Ascending aorta (tissue), 2 donors: ENCODE measurements around the gene SSTR3. TPM values are rescaled to one million over a fixed set of nuclear protein-coding genes. Genes with fewer than 3 reads are reported as not detected.
"Not testable (repeated sequence)": the region's sequence is repeated elsewhere in the genome, so short reads cannot be mapped to it uniquely, and the experiment has no call there.

Experiments used
- DNase-seq, 2 donors: peaks; one replicate each; pipeline ENCODE4 v3.0.0-alpha.2; 2019; ENCODE audit warnings: low spot score in 2 of 2
- H3K27ac ChIP-seq, 2 donors: fragments of 200-600 bp; sonication (generic); one replicate each; pipeline ENCODE4 v1.5.1; 2016 to 2017; ENCODE audit warnings: mild to moderate bottlenecking in 1 of 2
- H3K27me3 ChIP-seq: fragments of 200-600 bp; sonication (generic); one replicate; pipeline ENCODE4 v1.5.1; 2017
- H3K36me3 ChIP-seq, 2 donors: fragments of 200-600 bp; sonication (generic); one replicate each; pipeline ENCODE4 v1.5.1; 2016
- H3K4me1 ChIP-seq, 2 donors: fragments of 200-600 bp; sonication (generic); one replicate each; pipeline ENCODE4 v1.5.1; 2016 to 2017; ENCODE audit warnings: mild to moderate bottlenecking in 1 of 2
- H3K4me3 ChIP-seq, 2 donors: fragments of 200-600 bp; sonication (generic); one replicate each; pipeline ENCODE4 v1.5.1; 2016 to 2017; ENCODE audit warnings: mild to moderate bottlenecking in 1 of 2
- H3K9me3 ChIP-seq, 2 donors: fragments of 200-600 bp; sonication (generic); one replicate each; pipeline ENCODE4 v1.5.1; 2016
- CTCF ChIP-seq, 3 experiments: fragments of 200-600 bp in 2 of 3; fragments of 450-650 bp in 1 of 3; sonication (generic) in 2 of 3; IDR thresholded peaks; one replicate each; pipeline ENCODE4 v1.5.1; 2016 to 2019; ENCODE audit warnings: antibody characterized with exemption in 3 of 3, mild to moderate bottlenecking in 1 of 3, moderate library complexity in 1 of 3
- intact Hi-C: fragments of 100-400 bp; cut with DNase I; formaldehyde crosslinking; loops from one replicate; pipeline ENCODE4 v1.15.1; 2023
- total RNA-seq: library from RNA; depleted of rRNA; stranded (reverse); fragments of >200 nt; gene quantifications from one replicate; pipeline ENCODE4 v1.1.0, GENCODE V29; 2016

SSTR3 gene
- total RNA-seq, 1 donor from 2014 or later: not detected

GRCh38 chr22:37202716-37203115 is 9.6 kb downstream of the SSTR3 start:
- no peak for TF ChIP-seq CTCF (IDR thresholded peaks at IDR 0.05)
- DNase-seq: no peak
- H3K27me3 ChIP-seq: no peaks in the 10 kb centered on the region
- H3K36me3 ChIP-seq: no peaks in the 10 kb centered on the region
- intact Hi-C loops: no loop called here
- peaks cover 6 to 13% of the 10 kb centered on the region in 2 donors for H3K4me1 ChIP-seq
- H3K27ac ChIP-seq: no peak overlapping the region
- no peak overlapping the region for H3K4me3 ChIP-seq
- H3K9me3 ChIP-seq: no peaks in the 10 kb centered on the region

GRCh38 chr22:37202001-37202555 is 10.2 kb downstream of the SSTR3 start:
- Histone ChIP-seq H3K36me3 (no peaks in the 10 kb centered on the region), H3K27ac (no peak overlapping the region), H3K4me3 (no peak overlapping the region), H3K9me3 (no peaks in the 10 kb centered on the region), H3K4me1 (peaks cover 13 to 19% of the 10 kb centered on the region in 2 donors), H3K27me3 (no peaks in the 10 kb centered on the region)
- intact Hi-C loops: no loop called here
- no peak for DNase-seq
- TF ChIP-seq CTCF (IDR thresholded peaks at IDR 0.05): no peak

GRCh38 chr22:37201443-37201820 is 10.8 kb downstream of the SSTR3 start:
- H3K9me3 ChIP-seq, DNase-seq, H3K27me3 ChIP-seq, intact Hi-C loops, H3K36me3 ChIP-seq, H3K4me3 ChIP-seq, H3K27ac ChIP-seq: not testable (repeated sequence)
- H3K4me1 ChIP-seq: peaks cover 15 to 26% of the 10 kb centered on the region in 2 donors

GRCh38 chr22:37199760-37200108 is 12.5 kb downstream of the SSTR3 start:
- intact Hi-C loops: loop anchor here (1.0 to 2.0 kb wide), 4 partner anchors 33 to 425 kb away; partner anchors contain the start of gene KCTD17
- Histone ChIP-seq H3K27ac (peak overlapping the region; percentile 57 to 88), H3K27me3 (no peaks in the 10 kb centered on the region), H3K9me3 (no peaks in the 10 kb centered on the region), H3K4me3 (peak overlapping the region; percentile 38 to 78), H3K4me1 (peaks cover 15 to 26% of the 10 kb centered on the region in 2 donors), H3K36me3 (no peaks in the 10 kb centered on the region)
- no peak for DNase-seq
- TF ChIP-seq CTCF (IDR thresholded peaks at IDR 0.05): no peak

- Histone ChIP-seq H3K4me1 (peaks cover 15 to 26% of the 10 kb centered on the region in 2 donors), H3K27me3 (no peaks in the 10 kb centered on the region), H3K9me3 (no peaks in the 10 kb centered on the region), H3K27ac (peak overlapping the region; percentile 88 to 92), H3K4me3 (peak overlapping the region; percentile 70 to 78), H3K36me3 (no peaks in the 10 kb centered on the region)
- peak; percentile 89 to 99 for DNase-seq
- TF ChIP-seq CTCF (IDR thresholded peaks at IDR 0.05): peak; percentile 90 to 96 (median 93)
- intact Hi-C loops: loop anchor here (1.0 to 2.0 kb wide), 4 partner anchors 33 to 424 kb away; partner anchors contain the start of gene KCTD17
Measured at GRCh38 chr22:37199103-37199759, 13.0 kb downstream of the SSTR3 start.
